Left lobe of liver (tissue), 2 donors: Measurements from ENCODE around the gene CCDC88B. TPM values are rescaled to one million over a fixed set of nuclear protein-coding genes. Genes with fewer than 3 reads are reported as not detected.

Experiments used
- ATAC-seq: fragments of 200-7000 bp; cut with Tn5 transposase; one replicate; pipeline ENCODE4 v1.9.1; 2020; ENCODE audit warnings: mild to moderate bottlenecking, moderate library complexity
- DNase-seq: peaks from one replicate; pipeline ENCODE4 v3.0.0-alpha.2; 2020; ENCODE audit warnings: low spot score
- total RNA-seq: library from RNA; stranded (reverse); gene quantifications from one replicate; pipeline ENCODE4 v1.2.1, GENCODE V29; 2021
- donor health status: DM: no; HTN: no; CAD: no; lungs with moderate emphysema.
- donor health status: DM: no; HTN: yes; CAD: no.

Gene CCDC88B
- total RNA-seq, 1 donor from 2014 or later = 4.0 TPM

GRCh38 chr11:64357446-64357845, 17.4 kb downstream of the CCDC88B start:
- ATAC-seq = no peak
- DNase-seq = no peak

DNA sequence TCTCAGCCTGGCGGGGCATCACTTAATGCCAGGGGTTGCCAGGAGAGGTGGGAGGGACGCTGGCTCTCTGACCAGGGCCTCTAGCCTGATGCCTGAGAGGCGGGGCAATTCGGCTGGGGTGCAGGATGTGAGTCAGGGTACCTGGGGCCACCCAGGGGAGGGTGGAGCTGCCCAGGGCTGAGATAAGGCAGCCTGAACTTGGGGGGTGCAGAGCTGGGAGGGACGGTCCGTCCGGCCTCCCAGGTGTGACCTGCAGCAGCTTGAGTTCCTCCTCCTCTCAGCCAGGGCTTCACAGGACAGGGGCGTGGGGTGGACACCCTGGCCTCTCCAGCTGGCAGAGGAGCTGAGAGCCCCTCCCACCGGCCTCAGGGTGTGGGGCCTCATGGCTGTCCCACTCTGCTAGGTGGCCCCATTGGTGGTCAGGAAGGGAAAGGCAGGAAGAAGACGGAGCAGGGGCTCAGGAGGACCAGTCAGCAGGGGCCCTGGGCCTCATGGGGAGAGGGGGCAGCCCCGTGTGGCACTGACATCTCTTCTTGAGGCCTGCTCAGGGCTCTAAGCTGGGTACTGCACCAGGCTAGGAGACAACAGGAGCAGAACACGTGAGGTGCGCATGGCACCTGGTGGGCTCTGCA, 18.0 kb downstream of the CCDC88B start:
- DNase-seq = no peak
- no peak for ATAC-seq

- DNase-seq = no peak
- peak; percentile 45 for ATAC-seq
Measured at GRCh38 chr11:64358536-64358906, 18.5 kb downstream of the CCDC88B start.

- ATAC-seq (peak; percentile 86), DNase-seq (peak; percentile 70)
Measured at GRCh38 chr11:64358907-64359711, 19.1 kb downstream of the CCDC88B start, which contains the start of gene RPS6KA4. RPS6KA4 (plus strand) TSS chr11:64359162; CDS start chr11:64359236, 74 bp downstream.

- DNase-seq (no peak), ATAC-seq (no peak)
Measured at GRCh38 chr11:64359712-64360445, 19.9 kb downstream of the CCDC88B start.

GRCh38 chr11:64360448-64360921, 20.5 kb downstream of the CCDC88B start:
- ATAC-seq (no peak), DNase-seq (no peak)

DNA sequence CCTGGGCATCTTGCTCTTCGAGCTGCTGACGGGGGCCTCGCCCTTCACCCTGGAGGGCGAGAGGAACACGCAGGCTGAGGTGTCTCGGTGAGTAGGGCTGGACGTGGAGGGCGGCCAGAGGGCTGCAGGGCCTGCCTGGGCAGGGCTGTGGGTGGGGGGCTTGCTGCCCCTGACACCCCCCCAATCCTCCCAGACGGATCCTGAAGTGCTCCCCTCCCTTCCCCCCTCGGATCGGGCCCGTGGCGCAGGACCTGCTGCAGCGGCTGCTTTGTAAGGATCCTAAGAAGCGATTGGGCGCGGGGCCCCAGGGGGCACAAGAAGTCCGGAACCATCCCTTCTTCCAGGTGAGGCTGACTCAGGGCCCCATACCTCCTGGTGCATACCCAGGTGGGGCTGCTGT, 21.7 kb downstream of the CCDC88B start:
- DNase-seq (no peak), ATAC-seq (no peak)

DNA sequence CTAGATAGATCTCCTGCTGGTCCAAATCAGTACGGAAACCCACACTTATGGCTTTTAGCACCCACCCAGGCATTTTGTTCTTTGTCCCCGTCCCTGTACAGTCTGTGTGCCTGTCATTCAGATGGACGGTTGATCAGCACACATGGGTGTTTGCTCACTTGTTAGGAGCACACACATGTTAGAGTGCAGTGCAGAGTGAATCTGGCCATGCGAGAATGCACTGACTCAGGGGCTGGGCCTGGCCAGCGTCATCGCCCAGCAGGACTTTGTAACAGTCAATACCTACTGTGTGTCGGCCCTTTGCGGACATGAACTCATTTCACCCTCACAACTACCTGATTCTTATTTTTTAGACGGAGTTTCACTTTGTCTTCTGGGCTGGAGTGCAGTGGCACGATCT, 22.3 kb downstream of the CCDC88B start:
- ATAC-seq (no peak), DNase-seq (no peak)

DNA sequence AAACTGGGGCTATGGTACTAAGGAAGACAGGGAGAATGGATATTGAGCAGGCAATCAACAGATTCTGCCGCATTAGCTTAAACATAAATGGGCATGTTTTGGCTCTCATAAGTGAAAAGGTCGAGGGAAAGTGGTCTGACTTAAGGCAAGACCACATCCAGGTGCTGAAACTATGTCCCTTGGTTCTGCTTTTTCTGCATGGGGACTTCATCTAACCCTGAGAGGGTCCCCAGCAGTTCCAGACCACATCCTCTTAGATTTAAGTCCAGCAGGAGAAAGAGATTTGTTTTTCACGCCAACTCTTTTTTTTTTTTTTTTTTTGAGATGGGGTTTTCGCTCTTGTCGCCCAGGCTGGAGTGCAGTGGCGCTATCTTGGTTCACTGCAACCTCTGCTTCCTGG, 24.4 kb downstream of the CCDC88B start:
- DNase-seq (no peak), ATAC-seq (no peak)

DNA sequence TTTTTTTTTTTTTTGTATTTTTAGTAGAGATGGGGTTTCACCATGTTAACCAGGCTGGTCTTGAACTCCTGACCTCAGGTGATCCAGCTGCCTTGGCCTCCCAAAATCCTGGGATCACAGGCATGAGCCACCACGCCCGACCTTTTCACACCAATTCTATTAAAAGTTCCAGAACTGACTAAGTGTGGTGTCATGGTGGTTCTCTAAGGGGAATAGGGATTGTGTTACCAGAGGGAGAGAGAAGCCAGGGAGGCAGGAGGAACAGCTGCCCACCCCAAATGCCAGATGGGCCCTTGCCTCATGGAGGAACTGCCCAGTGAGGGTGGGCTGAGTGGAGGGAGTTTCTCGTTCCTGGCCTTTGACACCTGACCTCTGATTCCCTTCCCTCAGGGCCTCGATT, 24.9 kb downstream of the CCDC88B start:
- no peak for DNase-seq

DNA sequence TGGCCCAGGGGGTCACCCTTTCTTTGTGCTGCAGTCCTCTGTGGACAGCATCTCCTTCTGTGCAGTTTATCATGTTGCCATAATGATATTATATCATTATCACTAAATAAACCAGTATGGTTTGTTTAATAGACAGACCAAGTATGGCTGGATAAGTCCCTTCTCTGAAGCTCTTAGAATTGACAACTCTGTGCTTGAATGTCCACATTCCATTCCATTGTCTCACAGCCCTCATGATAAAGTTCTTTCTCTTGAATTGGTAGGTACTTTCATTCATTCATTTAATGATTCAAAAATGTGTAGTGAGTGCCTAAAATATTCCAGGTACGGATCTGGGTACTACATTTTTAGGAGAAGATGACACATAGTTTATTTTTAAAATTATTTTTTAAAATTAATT, 26.7 kb downstream of the CCDC88B start:
- no peak for ATAC-seq
- no peak for DNase-seq

More for the DNA sequence above, 24.9 kb downstream of the CCDC88B start:
- ATAC-seq = no peak

- no peak for ATAC-seq
Measured at GRCh38 chr11:64367931-64368672, 28.1 kb downstream of the CCDC88B start.

DNA sequence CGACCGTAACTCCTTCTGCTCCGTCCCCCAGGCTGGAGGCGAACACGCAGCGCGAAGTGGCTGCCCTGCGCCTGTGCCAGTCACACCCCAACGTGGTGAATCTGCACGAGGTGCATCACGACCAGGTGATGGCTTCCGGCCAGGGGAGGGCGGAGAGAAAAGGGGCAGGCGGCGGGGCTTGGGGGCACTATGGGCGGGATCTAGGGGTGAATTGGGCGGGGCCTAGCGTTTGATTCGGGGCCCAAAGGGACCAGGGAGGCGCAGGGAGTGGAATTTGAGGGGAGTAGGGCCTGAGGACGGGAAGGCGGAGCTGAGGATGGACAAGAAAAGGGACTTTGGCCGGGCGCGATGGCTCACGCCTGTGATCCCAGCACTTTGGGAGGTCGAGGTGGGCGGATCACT, 28.7 kb downstream of the CCDC88B start:
- DNase-seq (no peak), ATAC-seq (no peak)

More at GRCh38 chr11:64367931-64368672, 28.1 kb downstream of the CCDC88B start:
- no peak for DNase-seq

DNA sequence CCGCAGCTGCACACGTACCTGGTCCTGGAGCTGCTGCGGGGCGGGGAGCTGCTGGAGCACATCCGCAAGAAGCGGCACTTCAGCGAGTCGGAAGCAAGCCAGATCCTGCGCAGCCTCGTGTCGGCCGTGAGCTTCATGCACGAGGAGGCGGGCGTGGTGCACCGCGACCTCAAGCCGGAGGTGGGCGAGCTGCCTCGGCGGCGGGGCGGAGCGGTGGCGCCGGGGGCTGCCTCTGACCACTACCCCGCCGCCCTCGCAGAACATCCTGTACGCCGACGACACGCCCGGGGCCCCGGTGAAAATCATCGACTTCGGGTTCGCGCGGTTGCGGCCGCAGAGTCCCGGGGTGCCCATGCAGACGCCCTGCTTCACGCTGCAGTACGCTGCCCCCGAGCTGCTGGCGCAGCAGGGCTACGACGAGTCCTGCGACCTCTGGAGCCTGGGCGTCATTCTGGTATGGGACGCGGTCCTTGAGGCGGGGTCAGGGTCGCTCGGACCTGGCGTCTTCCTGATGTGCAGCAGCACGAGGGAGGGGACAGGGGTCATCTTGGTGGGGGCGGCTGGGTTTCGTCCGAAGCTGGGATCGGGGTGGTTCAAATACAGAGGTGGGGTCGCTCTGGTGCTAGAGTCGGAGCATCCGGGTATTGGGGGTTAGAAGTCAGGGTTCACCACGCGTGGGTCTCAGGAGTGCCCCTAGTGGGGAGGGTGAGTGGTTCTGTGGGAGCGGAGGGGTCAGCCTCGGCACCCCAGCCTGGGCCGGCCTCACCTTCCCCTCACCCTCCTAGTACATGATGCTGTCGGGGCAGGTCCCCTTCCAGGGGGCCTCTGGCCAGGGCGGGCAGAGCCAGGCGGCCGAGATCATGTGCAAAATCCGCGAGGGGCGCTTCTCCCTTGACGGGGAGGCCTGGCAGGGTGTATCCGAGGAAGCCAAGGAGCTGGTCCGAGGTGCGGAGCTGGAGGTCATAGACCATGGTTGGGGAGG, 29.7 kb downstream of the CCDC88B start:
- DNase-seq (no peak), ATAC-seq (no peak)

DNA sequence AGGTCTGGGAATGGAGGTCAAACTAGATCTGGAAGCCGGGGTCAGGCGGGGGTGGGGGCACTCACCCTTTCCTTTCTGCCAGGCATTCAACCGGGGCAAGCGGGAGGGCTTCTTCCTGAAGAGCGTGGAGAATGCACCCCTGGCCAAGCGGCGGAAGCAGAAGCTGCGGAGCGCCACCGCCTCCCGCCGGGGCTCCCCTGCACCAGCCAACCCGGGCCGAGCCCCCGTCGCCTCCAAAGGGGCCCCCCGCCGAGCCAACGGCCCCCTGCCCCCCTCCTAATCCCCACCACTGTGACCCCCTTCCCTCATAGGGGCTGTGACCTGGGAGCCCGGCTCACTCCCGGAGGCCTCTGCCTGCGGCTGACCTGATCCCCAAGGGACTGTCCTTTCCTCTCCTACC, 31.2 kb downstream of the CCDC88B start:
- no peak for DNase-seq
- no peak for ATAC-seq

- no peak for DNase-seq
- ATAC-seq = no peak
Measured at GRCh38 chr11:64372021-64372420, 32.0 kb downstream of the CCDC88B start.

DNA sequence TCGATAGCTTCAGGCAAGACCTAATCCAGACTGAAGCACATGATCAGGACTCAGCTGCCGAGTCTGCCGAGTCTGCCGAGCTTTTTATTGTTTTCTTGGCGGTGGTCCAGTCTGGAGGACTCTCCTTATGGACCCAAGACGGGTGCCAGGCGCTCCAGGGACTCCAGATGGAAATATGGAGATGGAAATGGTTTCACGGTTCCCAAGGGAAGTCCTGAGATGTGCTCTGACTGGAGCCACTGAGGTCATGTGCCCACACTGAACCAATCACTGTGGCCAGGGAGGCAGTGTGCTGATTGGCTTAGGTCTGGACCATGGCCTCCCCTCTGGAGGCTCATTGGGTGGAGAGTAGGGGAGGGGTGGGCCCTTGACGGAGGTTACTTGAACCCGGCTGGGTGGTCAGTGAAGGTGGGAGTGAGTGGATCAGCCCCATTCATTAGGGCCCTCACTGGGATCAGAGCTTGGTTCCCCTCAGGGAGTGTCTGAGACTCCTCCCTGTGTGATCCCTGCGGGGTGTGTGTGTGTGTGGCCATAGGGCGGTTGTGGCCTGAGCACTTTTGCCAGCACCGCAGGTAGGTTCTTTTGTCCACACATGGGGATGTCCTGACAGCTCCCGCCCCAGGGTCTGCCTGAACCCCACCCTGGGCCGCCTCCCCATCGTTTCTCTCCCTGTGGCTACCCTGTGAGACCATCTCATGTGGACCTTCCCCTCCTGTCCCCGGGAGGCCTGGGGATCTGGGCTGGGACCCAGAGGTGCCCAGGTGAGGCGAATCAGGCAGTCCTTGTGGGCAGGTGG, 33.0 kb downstream of the CCDC88B start:
- peak; percentile 37 for ATAC-seq
- no peak for DNase-seq

DNA sequence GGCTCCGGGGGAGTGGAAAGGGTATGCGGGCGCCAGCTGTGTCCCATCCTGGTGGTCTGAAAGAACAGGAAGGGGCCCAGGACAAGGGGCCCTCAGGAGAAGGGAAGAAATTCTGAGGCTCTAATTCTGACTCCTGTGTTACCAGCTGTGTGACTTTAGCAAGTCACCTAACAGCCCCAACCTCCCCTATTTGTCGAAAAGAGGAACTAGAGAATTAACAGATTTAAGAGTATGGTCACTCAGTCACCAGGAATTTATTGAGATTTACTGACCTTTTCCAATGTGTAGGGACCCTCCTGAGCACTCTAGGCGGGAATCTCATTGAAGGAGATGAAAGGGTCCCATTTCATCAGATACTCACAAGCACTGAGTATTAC, 33.6 kb downstream of the CCDC88B start:
- DNase-seq (no peak), ATAC-seq (no peak)

DNA sequence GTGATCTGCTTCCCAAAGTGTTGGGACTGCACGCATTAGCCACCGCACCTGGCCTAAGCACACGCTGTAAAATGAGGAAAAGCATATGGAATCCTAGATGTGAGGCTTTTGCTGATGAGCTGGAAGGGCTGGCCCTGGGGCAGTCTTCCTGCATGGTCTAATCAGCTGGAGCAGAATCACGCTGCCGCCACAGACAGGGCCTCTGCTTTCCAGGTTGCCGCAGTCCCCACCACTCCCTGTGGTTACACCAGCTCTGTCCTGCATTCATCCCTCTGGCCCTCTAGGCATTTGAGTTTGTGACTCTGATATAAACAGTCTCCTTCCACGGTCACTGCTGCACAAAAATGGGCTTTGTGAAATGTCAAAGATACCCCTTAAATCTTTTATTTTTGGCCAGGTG, 36.1 kb downstream of the CCDC88B start:
- no peak for ATAC-seq

More for the DNA sequence above, 36.1 kb downstream of the CCDC88B start:
- DNase-seq = no peak
